ENCODE results near the gene ZNF749. TPM values are rescaled to one million over a fixed set of nuclear protein-coding genes. Genes with fewer than 3 reads are reported as not detected.

ZNF749 gene
- total RNA-seq, 1 donor from 2014 or later = 20.3 TPM

DNA sequence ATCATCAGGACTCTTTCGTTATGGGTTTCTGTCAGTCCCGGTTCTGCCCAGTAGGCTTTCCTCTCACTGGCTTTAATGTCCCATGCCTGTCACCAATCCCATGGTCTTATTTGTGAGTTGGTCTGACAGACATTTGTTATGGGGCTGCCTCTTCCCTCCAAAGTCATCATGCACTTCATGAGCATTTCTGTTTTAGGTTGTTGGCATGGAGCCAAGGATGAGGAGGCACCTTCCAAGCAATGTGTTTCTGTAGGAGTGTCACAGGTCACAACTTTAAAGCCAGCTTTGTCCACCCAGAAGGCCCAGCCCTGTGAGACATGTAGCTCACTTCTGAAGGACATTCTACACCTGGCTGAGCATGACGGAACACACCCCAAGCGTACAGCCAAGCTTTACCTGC is 15.7 kb upstream of the ZNF749 start:
- Mint-ChIP-seq H3K27ac (ENCODE audit: unreplicated experiment) (no peak overlapping the region), H3K9me3 (ENCODE audit: unreplicated experiment) (no peaks in the 10 kb centered on the region), H3K36me3 (ENCODE audit: low read depth, unreplicated experiment) (peaks cover 29% of the 10 kb centered on the region), H3K4me1 (ENCODE audit: unreplicated experiment) (no peaks in the 10 kb centered on the region), H3K27me3 (ENCODE audit: unreplicated experiment) (no peaks in the 10 kb centered on the region), H3K4me3 (ENCODE audit: unreplicated experiment) (no peak overlapping the region)
- DNase-seq (ENCODE audit: low spot score) = no peak
- TF ChIP-seq, protein P1, sequence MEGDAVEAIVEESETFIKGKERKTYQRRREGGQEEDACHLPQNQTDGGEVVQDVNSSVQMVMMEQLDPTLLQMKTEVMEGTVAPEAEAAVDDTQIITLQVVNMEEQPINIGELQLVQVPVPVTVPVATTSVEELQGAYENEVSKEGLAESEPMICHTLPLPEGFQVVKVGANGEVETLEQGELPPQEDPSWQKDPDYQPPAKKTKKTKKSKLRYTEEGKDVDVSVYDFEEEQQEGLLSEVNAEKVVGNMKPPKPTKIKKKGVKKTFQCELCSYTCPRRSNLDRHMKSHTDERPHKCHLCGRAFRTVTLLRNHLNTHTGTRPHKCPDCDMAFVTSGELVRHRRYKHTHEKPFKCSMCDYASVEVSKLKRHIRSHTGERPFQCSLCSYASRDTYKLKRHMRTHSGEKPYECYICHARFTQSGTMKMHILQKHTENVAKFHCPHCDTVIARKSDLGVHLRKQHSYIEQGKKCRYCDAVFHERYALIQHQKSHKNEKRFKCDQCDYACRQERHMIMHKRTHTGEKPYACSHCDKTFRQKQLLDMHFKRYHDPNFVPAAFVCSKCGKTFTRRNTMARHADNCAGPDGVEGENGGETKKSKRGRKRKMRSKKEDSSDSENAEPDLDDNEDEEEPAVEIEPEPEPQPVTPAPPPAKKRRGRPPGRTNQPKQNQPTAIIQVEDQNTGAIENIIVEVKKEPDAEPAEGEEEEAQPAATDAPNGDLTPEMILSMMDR (IDR thresholded peaks at IDR 0.05; ENCODE audit: unreplicated experiment) = no peak

GRCh38 chr19:57421037-57421436 is 14.1 kb upstream of the ZNF749 start:
- H3K27ac Mint-ChIP-seq (ENCODE audit: unreplicated experiment) = no peak overlapping the region
- no peaks in the 10 kb centered on the region for H3K9me3 Mint-ChIP-seq (ENCODE audit: unreplicated experiment)
- H3K4me3 Mint-ChIP-seq (ENCODE audit: unreplicated experiment) = no peak overlapping the region
- H3K4me1 Mint-ChIP-seq (ENCODE audit: unreplicated experiment) = no peaks in the 10 kb centered on the region
- TF ChIP-seq, protein P1 (IDR thresholded peaks at IDR 0.05; ENCODE audit: unreplicated experiment) = no peak
- peaks cover 17% of the 10 kb centered on the region for H3K36me3 Mint-ChIP-seq (ENCODE audit: low read depth, unreplicated experiment)
- no peaks in the 10 kb centered on the region for H3K27me3 Mint-ChIP-seq (ENCODE audit: unreplicated experiment)
- DNase-seq (ENCODE audit: low spot score) = no peak

GRCh38 chr19:57434386-57435061 is 601 bp upstream of the ZNF749 start:
- H3K9me3 Mint-ChIP-seq (ENCODE audit: unreplicated experiment) = no peaks in the 10 kb centered on the region
- peak overlapping the region; percentile 98 for H3K4me3 Mint-ChIP-seq (ENCODE audit: unreplicated experiment)
- H3K27ac Mint-ChIP-seq (ENCODE audit: unreplicated experiment) = peak overlapping the region; percentile 93
- peaks cover 34% of the 10 kb centered on the region for H3K36me3 Mint-ChIP-seq (ENCODE audit: low read depth, unreplicated experiment)
- peaks cover 24% of the 10 kb centered on the region for H3K4me1 Mint-ChIP-seq (ENCODE audit: unreplicated experiment)
- H3K27me3 Mint-ChIP-seq (ENCODE audit: unreplicated experiment) = peaks cover 13% of the 10 kb centered on the region
- TF ChIP-seq, protein P1 (IDR thresholded peaks at IDR 0.05; ENCODE audit: unreplicated experiment) = no peak
- DNase-seq (ENCODE audit: low spot score) = peak; percentile 13

GRCh38 chr19:57436417-57436816 is 1.3 kb downstream of the ZNF749 start:
- Mint-ChIP-seq H3K4me3 (ENCODE audit: unreplicated experiment) (peak overlapping the region; percentile 98), H3K27me3 (ENCODE audit: unreplicated experiment) (peaks cover 17% of the 10 kb centered on the region), H3K4me1 (ENCODE audit: unreplicated experiment) (peaks cover 40% of the 10 kb centered on the region), H3K36me3 (ENCODE audit: low read depth, unreplicated experiment) (peaks cover 47% of the 10 kb centered on the region), H3K27ac (ENCODE audit: unreplicated experiment) (peak overlapping the region; percentile 77), H3K9me3 (ENCODE audit: unreplicated experiment) (no peaks in the 10 kb centered on the region)
- no peak for DNase-seq (ENCODE audit: low spot score)
- TF ChIP-seq, protein P1 (IDR thresholded peaks at IDR 0.05; ENCODE audit: unreplicated experiment) = no peak

- TF ChIP-seq, protein P1 (IDR thresholded peaks at IDR 0.05; ENCODE audit: unreplicated experiment) = no peak
- no peak for DNase-seq (ENCODE audit: low spot score)
- no peak overlapping the region for H3K27ac Mint-ChIP-seq (ENCODE audit: unreplicated experiment)
- H3K9me3 Mint-ChIP-seq (ENCODE audit: unreplicated experiment) = no peaks in the 10 kb centered on the region
- peaks cover 55% of the 10 kb centered on the region for H3K4me1 Mint-ChIP-seq (ENCODE audit: unreplicated experiment)
- H3K4me3 Mint-ChIP-seq (ENCODE audit: unreplicated experiment) = no peak overlapping the region
- H3K27me3 Mint-ChIP-seq (ENCODE audit: unreplicated experiment) = peaks cover 18% of the 10 kb centered on the region
- peaks cover 42% of the 10 kb centered on the region for H3K36me3 Mint-ChIP-seq (ENCODE audit: low read depth, unreplicated experiment)
Observed at GRCh38 chr19:57437931-57438330, 2.8 kb downstream of the ZNF749 start.

Data from endothelial cell (in vitro differentiated cells).